ENCODE measurements around the gene IKZF2. TPM values are rescaled to one million over a fixed set of nuclear protein-coding genes. Genes with fewer than 3 reads are reported as not detected.

The IKZF2 gene
- total RNA-seq, 3 donors from 2014 or later, result 5.6 to 11.1 (median 8.6) TPM

DNA sequence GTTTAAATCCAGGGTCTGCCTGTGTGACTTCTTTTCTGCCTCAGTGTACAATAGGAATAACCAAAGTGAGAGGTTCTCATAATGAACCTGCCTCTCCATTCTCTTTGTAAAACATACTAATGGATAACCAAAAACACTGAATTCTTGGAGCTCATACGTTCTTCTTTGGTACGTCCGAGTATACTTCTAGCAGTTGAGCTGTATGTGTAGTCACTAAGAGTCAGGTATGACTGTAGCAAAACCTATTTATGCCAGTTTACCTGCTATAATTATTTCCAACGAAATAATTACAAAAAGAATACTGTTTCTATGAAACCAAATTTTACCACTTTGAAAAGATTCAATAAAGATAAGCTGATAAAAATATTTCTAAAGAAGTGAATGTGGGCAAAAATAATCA, 109.2 kb downstream of the IKZF2 start:
- Histone ChIP-seq H3K36me3 (ENCODE audit: low read depth) (no peaks in the 10 kb centered on the region), H3K4me1 (ENCODE audit: low read depth) (peaks cover 4% of the 10 kb centered on the region), H3K9me3 (no peaks in the 10 kb centered on the region), H3K4me3 (no peak overlapping the region)
- TF ChIP-seq CTCF (IDR thresholded peaks at IDR 0.05), result no peak
- ATAC-seq (no peak), DNase-seq (no peak)
- intact Hi-C loops (cut with DNase I, micrococcal nuclease), result no loop called here

GRCh38 chr2:213036836-213037235, 114.6 kb downstream of the IKZF2 start:
- Histone ChIP-seq H3K36me3 (ENCODE audit: low read depth) (no peaks in the 10 kb centered on the region), H3K9me3 (no peaks in the 10 kb centered on the region), H3K4me1 (ENCODE audit: low read depth) (peaks cover 4% of the 10 kb centered on the region), H3K4me3 (no peak overlapping the region)
- no peak for TF ChIP-seq CTCF (IDR thresholded peaks at IDR 0.05)
- DNase-seq (no peak), ATAC-seq (no peak)
- intact Hi-C loops (cut with DNase I, micrococcal nuclease), result no loop called here

GRCh38 chr2:213034585-213034984, 116.8 kb downstream of the IKZF2 start:
- no peak overlapping the region for H3K4me3 ChIP-seq
- peaks cover 4% of the 10 kb centered on the region for H3K4me1 ChIP-seq (ENCODE audit: low read depth)
- no peak for DNase-seq
- ATAC-seq, result no peak
- no peaks in the 10 kb centered on the region for H3K36me3 ChIP-seq (ENCODE audit: low read depth)
- no peaks in the 10 kb centered on the region for H3K9me3 ChIP-seq
- intact Hi-C loops (cut with DNase I, micrococcal nuclease), result no loop called here
- TF ChIP-seq CTCF (IDR thresholded peaks at IDR 0.05), result no peak

- intact Hi-C loops (cut with DNase I, micrococcal nuclease), result no loop called here
Observed at GRCh38 chr2:213032607-213033006, 118.8 kb downstream of the IKZF2 start.

DNA sequence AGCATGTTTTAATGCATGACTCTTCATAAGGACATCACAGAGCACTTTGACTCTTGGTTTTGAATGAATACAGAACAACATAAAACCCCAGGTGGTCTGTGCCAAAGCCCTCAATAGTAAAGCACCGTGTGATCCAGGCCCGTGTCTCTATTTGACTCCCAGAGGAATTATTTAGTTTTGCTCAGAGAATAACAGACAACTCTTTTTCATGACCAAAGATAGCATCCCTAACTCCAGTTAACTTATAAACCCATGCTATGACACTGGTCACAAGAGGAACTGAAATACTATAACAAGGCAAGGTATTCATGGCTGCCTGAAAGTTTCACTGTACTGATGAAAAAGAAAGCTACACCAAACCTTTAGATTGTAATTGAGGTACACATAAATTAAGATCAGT, 128.4 kb downstream of the IKZF2 start:
- H3K36me3 ChIP-seq (ENCODE audit: low read depth), result no peaks in the 10 kb centered on the region
- intact Hi-C loops (cut with DNase I, micrococcal nuclease), result no loop called here
- ATAC-seq, result no peak

More at GRCh38 chr2:213032607-213033006, 118.8 kb downstream of the IKZF2 start:
- Histone ChIP-seq H3K36me3 (ENCODE audit: low read depth) (no peaks in the 10 kb centered on the region), H3K4me1 (ENCODE audit: low read depth) (peaks cover 2% of the 10 kb centered on the region), H3K9me3 (no peaks in the 10 kb centered on the region), H3K4me3 (no peak overlapping the region)
- ATAC-seq (no peak), DNase-seq (no peak)
- TF ChIP-seq CTCF (IDR thresholded peaks at IDR 0.05), result no peak

More for the DNA sequence above, 128.4 kb downstream of the IKZF2 start:
- DNase-seq, result no peak
- Histone ChIP-seq H3K9me3 (no peaks in the 10 kb centered on the region), H3K4me3 (no peak overlapping the region), H3K4me1 (ENCODE audit: low read depth) (no peaks in the 10 kb centered on the region)
- no peak for TF ChIP-seq CTCF (IDR thresholded peaks at IDR 0.05)
